ENCODE results near the gene RPUSD1.
"Not testable (repeated sequence)": the region's sequence is repeated elsewhere in the genome, so short reads cannot be mapped to it uniquely, and the experiment has no call there.

RPUSD1 gene

GRCh38 chr16:747978-748746, 40.0 kb downstream of the RPUSD1 start:
- DNase-seq (ENCODE audit: low read depth), result no peak

- DNase-seq (ENCODE audit: low read depth), result no peak
Measured at GRCh38 chr16:746637-747036, 41.5 kb downstream of the RPUSD1 start.

- DNase-seq (ENCODE audit: low read depth), result no peak
Measured at GRCh38 chr16:745739-746138, 42.4 kb downstream of the RPUSD1 start.

- DNase-seq (ENCODE audit: low read depth), result no peak
Measured at GRCh38 chr16:743794-744500, 44.2 kb downstream of the RPUSD1 start.

GRCh38 chr16:742894-743293, 45.3 kb downstream of the RPUSD1 start:
- not testable (repeated sequence) for DNase-seq (ENCODE audit: low read depth)

- DNase-seq (ENCODE audit: low read depth), result no peak
Measured at GRCh38 chr16:741986-742629, 46.1 kb downstream of the RPUSD1 start.

- peak; percentile 86 for DNase-seq (ENCODE audit: low read depth)
Measured at GRCh38 chr16:740764-741505, 47.2 kb downstream of the RPUSD1 start, which contains the start of gene CIAO3. TSS of gene CIAO3 (minus strand) at chr16:740997. CDS start at chr16:740985, 12 bp downstream.

- no peak for DNase-seq (ENCODE audit: low read depth)
Measured at GRCh38 chr16:740459-740763, 47.8 kb downstream of the RPUSD1 start.

- no peak for DNase-seq (ENCODE audit: low read depth)
Measured at GRCh38 chr16:739560-740458, 48.4 kb downstream of the RPUSD1 start.

- DNase-seq (ENCODE audit: low read depth), result no peak
Measured at GRCh38 chr16:736936-737481, 51.2 kb downstream of the RPUSD1 start.

GRCh38 chr16:735982-736453, 52.2 kb downstream of the RPUSD1 start:
- no peak for DNase-seq (ENCODE audit: low read depth)

GRCh38 chr16:734981-735881, 53.0 kb downstream of the RPUSD1 start:
- DNase-seq (ENCODE audit: low read depth), result no peak

Measured in T follicular helper cell (primary cell).